ENCODE data around the gene SLC17A5. TPM values are rescaled to one million over a fixed set of nuclear protein-coding genes. Genes with fewer than 3 reads are reported as not detected.

SLC17A5 gene
- total RNA-seq, 4 donors from 2014 or later: 11.9 to 21.9 (median 16.8) TPM

- TF ChIP-seq POLR2A (IDR thresholded peaks at IDR 0.05) (no peak), EP300 (IDR thresholded peaks at IDR 0.05) (no peak), CTCF (IDR thresholded peaks at IDR 0.05) (no peak)
- Histone ChIP-seq H3K27me3 (no peaks in the 10 kb centered on the region), H3K36me3 (no peaks in the 10 kb centered on the region), H3K27ac (no peak overlapping the region), H3K4me1 (no peaks in the 10 kb centered on the region), H3K9me3 (no peaks in the 10 kb centered on the region), H3K4me3 (no peak overlapping the region)
- WGBS, 2 donors: 86 to 89% methylated on average over 2 of the region's 2 CpGs
- DNase-seq (ENCODE audit: low spot score in 2 of 2): no peak
Observed at GRCh38 chr6:73664701-73665100, 10.9 kb upstream of the SLC17A5 start.

- no peak overlapping the region for H3K4me3 ChIP-seq
- TF ChIP-seq EP300 (IDR thresholded peaks at IDR 0.05): no peak
- no peak for TF ChIP-seq CTCF (IDR thresholded peaks at IDR 0.05)
- no peak for TF ChIP-seq POLR2A (IDR thresholded peaks at IDR 0.05)
- H3K9me3 ChIP-seq: no peaks in the 10 kb centered on the region
- H3K4me1 ChIP-seq: peaks cover 4 to 18% (median 9%) of the 10 kb centered on the region in 4 donors
- no peaks in the 10 kb centered on the region for H3K27me3 ChIP-seq
- DNase-seq (ENCODE audit: low spot score in 2 of 2): no peak
- 80 to 84% methylated on average over 3 of the region's 3 CpGs for WGBS, 2 donors
- H3K27ac ChIP-seq: no peak overlapping the region
- H3K36me3 ChIP-seq: no peaks in the 10 kb centered on the region
Observed at GRCh38 chr6:73657201-73657600, 3.4 kb upstream of the SLC17A5 start.

GRCh38 chr6:73656531-73657145, 2.8 kb upstream of the SLC17A5 start:
- TF ChIP-seq POLR2A (IDR thresholded peaks at IDR 0.05) (no peak), CTCF (IDR thresholded peaks at IDR 0.05) (no peak), EP300 (IDR thresholded peaks at IDR 0.05) (no peak)
- Histone ChIP-seq H3K9me3 (no peaks in the 10 kb centered on the region), H3K36me3 (no peaks in the 10 kb centered on the region), H3K4me1 (peaks cover 4 to 22% (median 9%) of the 10 kb centered on the region in 4 donors), H3K27me3 (no peaks in the 10 kb centered on the region), H3K4me3 (no peak overlapping the region), H3K27ac (no peak overlapping the region)
- DNase-seq (ENCODE audit: low spot score in 2 of 2): no peak
- 93 to 94% methylated on average over 2 of the region's 2 CpGs for WGBS, 2 donors

GRCh38 chr6:73655341-73655917, 1.6 kb upstream of the SLC17A5 start:
- Histone ChIP-seq H3K4me1 (peaks cover 4 to 22% (median 9%) of the 10 kb centered on the region in 4 donors), H3K9me3 (no peaks in the 10 kb centered on the region), H3K27me3 (no peaks in the 10 kb centered on the region), H3K27ac (peak overlapping the region in 3 of 4 donors; percentile 95 to 98 (median 97)), H3K36me3 (no peaks in the 10 kb centered on the region), H3K4me3 (peak overlapping the region in 2 of 4 donors; percentile 84 to 97)
- no peak for DNase-seq (ENCODE audit: low spot score in 2 of 2)
- WGBS, 2 donors: 88 to 89% methylated on average over 2 of the region's 2 CpGs
- no peak for TF ChIP-seq EP300 (IDR thresholded peaks at IDR 0.05)
- no peak for TF ChIP-seq POLR2A (IDR thresholded peaks at IDR 0.05)
- no peak for TF ChIP-seq CTCF (IDR thresholded peaks at IDR 0.05)
